ENCODE results near the gene MAPKBP1.

Gene MAPKBP1

GRCh38 chr15:41810651-41811431 lies 36.6 kb downstream of the MAPKBP1 start:
- no peak for DNase-seq

GRCh38 chr15:41811432-41812195 lies 37.3 kb downstream of the MAPKBP1 start:
- peak; percentile 75 for DNase-seq

GRCh38 chr15:41812820-41813375 lies 38.6 kb downstream of the MAPKBP1 start:
- no peak for DNase-seq

- no peak for DNase-seq
These were observed 39.1 kb downstream of the MAPKBP1 start for GRCh38 chr15:41813426-41813825.

DNA sequence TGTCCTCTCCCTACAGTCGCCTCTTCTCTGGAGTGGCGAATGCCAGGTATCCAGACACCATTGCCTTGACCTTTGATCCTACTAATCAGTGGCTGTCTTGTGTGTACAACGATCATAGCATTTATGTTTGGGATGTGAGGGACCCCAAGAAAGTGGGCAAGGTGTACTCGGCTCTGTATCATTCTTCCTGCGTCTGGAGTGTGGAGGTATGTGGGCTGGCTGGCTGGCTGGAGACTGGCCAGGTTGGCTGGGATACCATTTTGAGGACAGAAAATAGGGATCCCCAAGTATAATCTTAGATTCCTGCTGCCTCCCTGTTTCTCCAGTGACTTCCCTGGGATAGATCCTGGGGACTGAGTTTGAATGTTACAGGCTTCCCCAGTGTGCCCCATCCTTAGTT lies 40.2 kb downstream of the MAPKBP1 start:
- DNase-seq, result no peak

- DNase-seq, result no peak
These were observed 42.5 kb downstream of the MAPKBP1 start for GRCh38 chr15:41816788-41817187.

GRCh38 chr15:41817327-41817726 lies 43.0 kb downstream of the MAPKBP1 start:
- no peak for DNase-seq

DNA sequence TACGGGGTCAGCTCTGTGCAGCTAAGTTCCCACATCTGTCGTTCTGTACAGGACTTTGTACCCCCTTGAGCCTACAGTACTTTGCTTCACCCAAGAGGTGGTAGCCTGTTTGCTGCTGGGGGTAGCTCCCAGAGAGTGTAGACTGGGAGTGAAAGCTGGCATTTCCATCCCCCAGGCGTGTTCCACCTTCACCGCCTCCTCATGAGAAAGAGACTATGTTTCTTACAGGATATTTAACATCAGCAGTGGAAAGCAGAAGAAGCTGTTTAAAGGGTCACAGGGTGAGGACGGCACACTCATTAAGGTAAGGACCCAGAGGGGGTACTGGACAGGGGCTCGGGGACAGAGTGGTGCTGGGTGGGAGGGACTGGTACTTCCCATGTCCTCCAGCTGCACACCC lies 43.5 kb downstream of the MAPKBP1 start:
- no peak for DNase-seq

- no peak for DNase-seq
These were observed 45.3 kb downstream of the MAPKBP1 start for GRCh38 chr15:41819455-41820050.

GRCh38 chr15:41820791-41821423 lies 46.6 kb downstream of the MAPKBP1 start:
- no peak for DNase-seq

- DNase-seq, result no peak
These were observed 47.5 kb downstream of the MAPKBP1 start for GRCh38 chr15:41821831-41822230.

GRCh38 chr15:41822471-41822870 lies 48.2 kb downstream of the MAPKBP1 start:
- no peak for DNase-seq

DNA sequence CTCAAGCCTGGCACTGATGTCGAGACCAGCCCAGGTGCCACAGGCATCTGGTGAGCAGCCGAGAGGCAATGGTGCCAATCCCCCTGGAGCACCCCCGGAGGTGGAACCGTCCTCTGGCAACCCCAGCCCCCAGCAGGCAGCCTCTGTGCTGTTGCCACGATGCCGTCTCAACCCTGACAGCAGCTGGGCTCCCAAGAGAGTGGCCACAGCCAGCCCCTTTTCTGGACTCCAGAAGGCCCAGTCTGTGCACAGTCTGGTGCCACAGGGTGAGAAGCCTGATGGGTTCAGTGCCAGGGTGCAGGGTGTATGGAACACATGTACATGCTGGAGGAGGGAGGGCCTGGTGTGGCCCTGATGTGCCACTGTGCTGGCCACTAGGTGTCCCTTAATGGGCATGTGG lies 48.7 kb downstream of the MAPKBP1 start:
- DNase-seq, result no peak

- DNase-seq, result no peak
These were observed 49.2 kb downstream of the MAPKBP1 start for GRCh38 chr15:41823502-41823901.

- DNase-seq, result no peak
These were observed 49.9 kb downstream of the MAPKBP1 start for GRCh38 chr15:41824062-41824745.

DNA sequence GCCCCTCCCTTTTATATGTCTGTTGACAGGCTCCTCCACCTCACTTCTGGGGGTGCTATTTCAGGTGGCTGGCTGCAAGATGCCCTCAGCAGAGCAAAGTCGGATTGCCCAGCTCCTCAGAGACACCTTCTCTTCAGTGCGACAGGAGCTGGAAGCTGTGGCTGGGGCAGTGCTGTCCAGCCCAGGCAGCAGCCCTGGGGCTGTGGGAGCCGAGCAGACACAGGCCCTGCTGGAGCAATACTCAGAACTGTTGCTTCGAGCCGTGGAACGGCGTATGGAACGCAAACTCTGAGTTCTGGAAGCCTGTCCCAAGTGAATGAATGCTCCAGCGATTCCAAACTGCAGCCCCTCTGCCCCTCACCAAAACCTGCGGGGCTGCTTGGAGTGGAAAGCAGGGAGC lies 50.9 kb downstream of the MAPKBP1 start:
- no peak for DNase-seq

GRCh38 chr15:41825572-41826535 lies 51.6 kb downstream of the MAPKBP1 start:
- DNase-seq, result no peak

- peak; percentile 21 for DNase-seq
These were observed 53.1 kb downstream of the MAPKBP1 start for GRCh38 chr15:41827290-41827879.

GRCh38 chr15:41827880-41828806 lies 53.9 kb downstream of the MAPKBP1 start, which contains the start of gene JMJD7:
TSS of gene JMJD7 (plus strand) at chr15:41828092. CDS start at chr15:41828125, 33 bp downstream.
- peak; percentile 98 for DNase-seq

- no peak for DNase-seq
These were observed 54.5 kb downstream of the MAPKBP1 start for GRCh38 chr15:41828807-41829141.

Data from activated CD4-positive, alpha-beta T cell treated with anti-CD3 and anti-CD28 coated beads, Interleukin-2, amount 50 U/mL, for 1 hour (primary cell).